Left lung (tissue), 10 donors: ENCODE results near the gene KIAA0232. TPM values are rescaled to one million over a fixed set of nuclear protein-coding genes. Genes with fewer than 3 reads are reported as not detected.

Experiments used
- ATAC-seq: fragments of 200-7000 bp; cut with Tn5 transposase; one replicate; pipeline ENCODE4 v1.9.1; 2020; ENCODE audit warnings: moderate library complexity
- DNase-seq, 4 donors: peaks; one replicate each; pipeline ENCODE4 v3.0.0-alpha.2; 2013 to 2020
- H3K27ac ChIP-seq, 2 donors: fragments of 200-600 bp; sonication (generic) in 1 of 2; one replicate each; pipeline versions ENCODE4 v1.5.0 to v1.8.0; 2020 to 2021
- H3K27me3 ChIP-seq, 2 donors: fragments of 200-600 bp; sonication (generic) in 1 of 2; one replicate each; pipeline versions ENCODE4 v1.5.0 to v1.8.0; 2020 to 2021
- H3K36me3 ChIP-seq, 2 donors: fragments of 200-600 bp; sonication (generic) in 1 of 2; one replicate each; pipeline versions ENCODE4 v1.5.0 to v1.8.0; 2020 to 2021
- H3K4me1 ChIP-seq, 2 donors: fragments of 200-600 bp; one replicate each; pipeline ENCODE4 v1.8.0; 2021
- H3K4me3 ChIP-seq, 2 donors: fragments of 200-600 bp; sonication (generic) in 1 of 2; one replicate each; pipeline versions ENCODE4 v1.5.0 to v1.8.0; 2020 to 2021; ENCODE audit warnings: mild to moderate bottlenecking in 1 of 2
- H3K9me3 ChIP-seq, 2 donors: fragments of 200-600 bp; sonication (generic) in 1 of 2; one replicate each; pipeline versions ENCODE4 v1.5.0 to v1.8.0; 2020 to 2021
- intact Hi-C, 2 donors: fragments of 100-400 bp; cut with DNase I; formaldehyde crosslinking; loops; one replicate each; pipeline versions ENCODE4 v1.11.2 to v1.14.2; 2022
- polyA plus RNA-seq, 6 donors: library from polyadenylated mRNA; unstranded; fragments of 120-200 nt; gene quantifications; one replicate each; pipeline ENCODE4 v1.2.1, GENCODE V29; 2013; ENCODE audit not compliant: insufficient read length in 6 of 6
- total RNA-seq, 2 donors: library from RNA; stranded (reverse); fragmentation: NEBNext Ultra II Directional; extraction: Animal tissue kit (Norgen Biotek cat#: 25700); gene quantifications; one replicate each; pipeline ENCODE4 v1.2.1, GENCODE V29; 2021
- TF ChIP-seq, protein P1 (sequence below), 2 donors: fragments of 200-600 bp; sonication (generic) in 1 of 2; IDR thresholded peaks; one replicate each; pipeline versions ENCODE4 v1.5.0 to v1.8.0; 2021; ENCODE audit warnings: antibody characterized with exemption in 2 of 2
- donor health status: DM: no; HTN: yes; CAD: no.
- donor health status: DM: no; HTN: no; CAD: no.

Gene KIAA0232
- total and polyA plus RNA-seq, 8 donors = 24.3 to 34.3 (median 29.1) TPM

DNA sequence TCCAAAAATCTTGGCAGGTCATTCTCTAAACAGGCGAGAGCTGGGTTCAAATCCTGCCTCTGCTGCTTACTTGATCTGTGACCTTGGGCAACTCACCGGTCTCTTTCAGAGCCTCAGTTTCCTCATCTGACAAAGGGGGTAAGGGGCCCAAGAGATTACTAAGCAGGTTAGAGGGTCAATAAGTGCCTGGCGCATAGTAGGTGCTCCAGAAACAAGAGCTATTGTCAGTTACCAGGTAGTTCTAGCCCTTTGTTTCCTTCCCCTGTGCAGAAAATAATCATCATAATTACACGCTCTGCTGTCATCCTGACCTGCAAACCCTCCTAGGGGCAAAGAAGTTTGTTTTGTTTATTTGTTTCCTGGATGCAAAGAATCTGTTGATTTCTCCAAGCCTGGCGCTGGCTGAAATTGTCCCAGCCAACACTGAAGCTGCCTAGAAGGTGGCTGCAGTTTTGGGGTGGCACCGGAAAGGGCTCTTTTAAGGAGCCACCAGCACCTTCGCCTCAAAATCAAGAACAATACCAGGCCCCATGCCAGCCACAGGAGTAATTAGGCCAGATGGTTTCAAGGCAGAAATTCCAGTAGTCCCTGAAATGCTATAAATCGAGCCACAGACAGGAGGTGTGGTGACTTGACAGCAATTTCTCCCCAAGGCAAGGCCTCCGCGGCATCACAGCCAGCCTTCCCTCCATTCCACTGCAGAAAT, 10.2 kb upstream of the KIAA0232 start:
- TF ChIP-seq, protein P1, sequence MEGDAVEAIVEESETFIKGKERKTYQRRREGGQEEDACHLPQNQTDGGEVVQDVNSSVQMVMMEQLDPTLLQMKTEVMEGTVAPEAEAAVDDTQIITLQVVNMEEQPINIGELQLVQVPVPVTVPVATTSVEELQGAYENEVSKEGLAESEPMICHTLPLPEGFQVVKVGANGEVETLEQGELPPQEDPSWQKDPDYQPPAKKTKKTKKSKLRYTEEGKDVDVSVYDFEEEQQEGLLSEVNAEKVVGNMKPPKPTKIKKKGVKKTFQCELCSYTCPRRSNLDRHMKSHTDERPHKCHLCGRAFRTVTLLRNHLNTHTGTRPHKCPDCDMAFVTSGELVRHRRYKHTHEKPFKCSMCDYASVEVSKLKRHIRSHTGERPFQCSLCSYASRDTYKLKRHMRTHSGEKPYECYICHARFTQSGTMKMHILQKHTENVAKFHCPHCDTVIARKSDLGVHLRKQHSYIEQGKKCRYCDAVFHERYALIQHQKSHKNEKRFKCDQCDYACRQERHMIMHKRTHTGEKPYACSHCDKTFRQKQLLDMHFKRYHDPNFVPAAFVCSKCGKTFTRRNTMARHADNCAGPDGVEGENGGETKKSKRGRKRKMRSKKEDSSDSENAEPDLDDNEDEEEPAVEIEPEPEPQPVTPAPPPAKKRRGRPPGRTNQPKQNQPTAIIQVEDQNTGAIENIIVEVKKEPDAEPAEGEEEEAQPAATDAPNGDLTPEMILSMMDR (IDR thresholded peaks at IDR 0.05) = no peak
- DNase-seq = no peak
- Histone ChIP-seq H3K4me3 (no peak overlapping the region), H3K4me1 (peaks cover 0 to 22% of the 10 kb centered on the region in 2 donors), H3K27me3 (peaks cover 0 to 5% of the 10 kb centered on the region in 2 donors), H3K27ac (no peak overlapping the region), H3K9me3 (no peaks in the 10 kb centered on the region), H3K36me3 (no peaks in the 10 kb centered on the region)
- intact Hi-C loops = no loop called here
- ATAC-seq = no peak

DNA sequence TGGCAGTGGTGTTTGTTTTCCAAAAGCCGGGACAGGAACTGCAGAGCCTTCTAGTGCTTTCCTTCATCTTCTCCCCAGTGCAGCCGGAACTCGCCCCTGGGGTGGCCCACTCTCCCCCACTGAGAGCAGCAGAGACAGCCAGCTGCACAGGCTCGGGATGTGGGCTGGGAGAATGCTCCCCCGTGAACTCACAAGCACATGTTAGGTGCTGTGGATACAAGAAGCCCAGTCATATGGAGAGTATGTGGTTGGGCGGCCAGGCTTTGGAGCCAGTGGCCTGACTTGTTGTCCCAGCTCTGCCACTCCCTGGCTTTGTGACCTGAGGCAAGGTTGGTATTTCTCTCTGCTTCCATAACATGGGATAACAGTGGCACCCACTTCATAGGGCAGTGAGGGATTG, 9.4 kb upstream of the KIAA0232 start:
- TF ChIP-seq, protein P1 (IDR thresholded peaks at IDR 0.05) = no peak
- Histone ChIP-seq H3K27me3 (no peaks in the 10 kb centered on the region), H3K4me1 (peaks cover 0 to 25% of the 10 kb centered on the region in 2 donors), H3K9me3 (no peaks in the 10 kb centered on the region), H3K36me3 (no peaks in the 10 kb centered on the region), H3K27ac (no peak overlapping the region), H3K4me3 (no peak overlapping the region)
- intact Hi-C loops = no loop called here
- ATAC-seq = no peak
- DNase-seq = no peak

DNA sequence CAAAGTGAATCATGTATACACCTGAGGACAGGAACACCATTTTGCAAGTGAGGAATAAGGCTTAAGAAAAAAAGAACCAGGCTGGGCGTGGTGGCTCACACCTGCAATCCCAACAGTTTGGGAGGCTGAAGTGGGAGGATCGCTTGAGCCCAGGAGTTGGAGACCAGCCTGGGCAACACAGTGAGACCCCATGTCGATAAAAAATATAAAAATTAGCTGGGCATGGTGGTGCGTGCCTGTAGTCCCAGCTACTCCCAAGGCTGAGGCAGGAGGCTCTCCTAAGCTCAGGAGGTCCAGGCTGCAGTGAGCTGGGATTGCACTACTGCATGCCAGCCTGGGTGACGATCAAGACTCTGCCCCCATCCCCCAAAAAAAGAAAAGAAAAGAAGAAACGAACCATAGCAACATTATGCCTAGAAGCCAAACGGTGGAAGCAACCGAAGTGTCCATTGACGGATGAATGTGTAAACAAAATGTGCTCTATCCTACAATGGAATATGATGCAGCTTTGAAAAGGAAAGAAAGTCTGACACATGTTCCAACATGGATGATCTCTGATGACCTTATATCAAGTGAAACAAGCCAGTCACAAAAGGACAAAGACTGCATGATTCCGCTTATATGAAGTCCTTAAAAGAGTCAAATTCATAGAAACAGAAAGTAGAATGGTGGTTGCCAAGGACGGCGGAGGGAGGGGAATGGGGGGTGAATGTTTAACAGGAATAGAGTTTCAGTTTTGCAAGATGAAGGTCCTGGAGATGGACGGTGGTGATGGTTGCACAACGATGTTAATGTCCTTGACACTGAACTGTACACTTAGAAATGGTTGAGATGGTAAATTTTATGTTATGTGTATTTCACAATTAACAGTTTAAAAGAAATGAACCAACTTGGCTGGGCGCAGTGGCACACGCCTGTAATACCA, 8.6 kb upstream of the KIAA0232 start:
- DNase-seq = no peak
- Histone ChIP-seq H3K4me3 (no peak overlapping the region), H3K27ac (no peak overlapping the region), H3K36me3 (no peaks in the 10 kb centered on the region), H3K4me1 (peaks cover 0 to 19% of the 10 kb centered on the region in 2 donors), H3K9me3 (no peaks in the 10 kb centered on the region), H3K27me3 (no peaks in the 10 kb centered on the region)
- intact Hi-C loops = no loop called here
- no peak for ATAC-seq
- TF ChIP-seq, protein P1 (IDR thresholded peaks at IDR 0.05) = no peak

DNA sequence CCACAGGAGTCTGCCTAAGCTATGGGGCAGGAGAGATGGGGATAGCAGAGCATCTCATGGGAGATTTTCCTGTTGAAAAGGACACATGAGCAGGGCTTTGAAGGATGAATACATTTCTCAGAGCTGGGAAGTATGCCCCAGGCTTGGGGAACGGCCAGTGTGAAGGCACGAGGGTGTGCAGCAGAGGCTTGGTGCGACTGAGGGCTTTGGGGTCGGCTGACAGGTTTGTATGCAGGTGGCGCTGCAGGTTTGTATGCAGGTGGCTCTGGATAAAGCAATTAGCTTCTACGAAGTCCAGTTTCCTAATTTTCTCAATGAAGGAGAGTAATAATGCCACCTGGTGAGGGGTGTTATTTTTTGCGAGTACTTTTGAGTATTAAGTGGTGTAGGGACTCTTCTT, 6.8 kb upstream of the KIAA0232 start:
- TF ChIP-seq, protein P1 (IDR thresholded peaks at IDR 0.05) = no peak
- intact Hi-C loops = no loop called here
- ATAC-seq (no peak), DNase-seq (no peak)
- no peak overlapping the region for H3K27ac ChIP-seq
- H3K36me3 ChIP-seq = no peaks in the 10 kb centered on the region
- no peak overlapping the region for H3K4me3 ChIP-seq
- peaks cover 0 to 18% of the 10 kb centered on the region in 2 donors for H3K4me1 ChIP-seq
- no peaks in the 10 kb centered on the region for H3K27me3 ChIP-seq
- H3K9me3 ChIP-seq = no peaks in the 10 kb centered on the region
